CD14-positive monocyte (primary cell): ENCODE measurements around the gene ITGB2. TPM values are rescaled to one million over a fixed set of nuclear protein-coding genes. Genes with fewer than 3 reads are reported as not detected.
A peak's percentile ranks its signal among the peaks of the same experiment; 100 is the strongest.

ENCODE experiments used
- DNase-seq, 3 donors: peaks; one replicate each; pipeline ENCODE4 v3.0.0-alpha.2; 2011 to 2022
- H2AFZ ChIP-seq: 2 replicates; pipeline ENCODE4 v1.6.0; 2012; ENCODE audit warnings: mild to moderate bottlenecking, low read depth, low read length, inconsistent platforms; ENCODE audit not compliant: insufficient read depth, poor library complexity, severe bottlenecking
- H3K27ac ChIP-seq, 2 donors: 1 replicate in 1 of 2; 2 replicates in 1 of 2; pipeline ENCODE4 v1.5.1; 2012 to 2013; ENCODE audit warnings: low read length in 2 of 2, control low read depth in 1 of 2, inconsistent platforms in 1 of 2, low read depth in 1 of 2, mild to moderate bottlenecking in 1 of 2
- H3K27me3 ChIP-seq, 2 donors: one replicate each; pipeline versions ENCODE4 v1.6.0 to v1.6.1; 2011 to 2013; ENCODE audit warnings: low read length in 2 of 2; ENCODE audit not compliant: control insufficient read depth in 2 of 2, insufficient read depth in 2 of 2
- H3K36me3 ChIP-seq, 2 donors: replicated peaks in 1 of 2; 1 replicate in 1 of 2; 2 replicates in 1 of 2; pipeline versions ENCODE4 v1.5.1 to v1.6.1; 2012 to 2013; ENCODE audit warnings: low read length in 2 of 2, control low read depth in 1 of 2, inconsistent platforms in 1 of 2, mild to moderate bottlenecking in 1 of 2; ENCODE audit not compliant: insufficient read depth in 2 of 2, control insufficient read depth in 1 of 2
- H3K4me1 ChIP-seq, 2 donors: 1 replicate in 1 of 2; 2 replicates in 1 of 2; pipeline versions ENCODE4 v1.5.1 to v1.6.1; 2012 to 2013; ENCODE audit warnings: low read length in 2 of 2, control low read depth in 1 of 2, inconsistent platforms in 1 of 2, mild to moderate bottlenecking in 1 of 2, moderate library complexity in 1 of 2; ENCODE audit not compliant: insufficient read depth in 2 of 2, control insufficient read depth in 1 of 2
- H3K4me2 ChIP-seq: replicated peaks from 2 replicates; pipeline ENCODE3; 2012; ENCODE audit warnings: low read length, moderate library complexity, mild to moderate bottlenecking; ENCODE audit not compliant: poor library complexity, severe bottlenecking; ENCODE audit errors: extremely low read depth
- H3K4me3 ChIP-seq, 3 experiments: fragments of 200-600 bp in 1 of 3; sonication (generic) in 1 of 3; replicated peaks in 1 of 3; 1 replicate in 2 of 3; 2 replicates in 1 of 3; pipeline ENCODE4 v1.5.1; 2011 to 2013; ENCODE audit warnings: low read length in 3 of 3, mild to moderate bottlenecking in 3 of 3, control low read depth in 2 of 3, low read depth in 2 of 3, inconsistent platforms in 1 of 3, moderate library complexity in 1 of 3
- H3K79me2 ChIP-seq: 2 replicates; pipeline ENCODE4 v1.6.0; 2012; ENCODE audit warnings: mild to moderate bottlenecking, control low read depth, inconsistent platforms, low read length, moderate library complexity; ENCODE audit not compliant: insufficient read depth
- H3K9ac ChIP-seq: 2 replicates; pipeline ENCODE4 v1.6.0; 2017; ENCODE audit warnings: low read length, mild to moderate bottlenecking; ENCODE audit not compliant: insufficient read depth, poor library complexity, severe bottlenecking
- H3K9me3 ChIP-seq, 2 donors: replicated peaks in 1 of 2; 1 replicate in 1 of 2; 2 replicates in 1 of 2; pipeline versions ENCODE4 v1.5.1 to v1.6.1; 2012 to 2013; ENCODE audit warnings: low read length in 2 of 2, control low read depth in 1 of 2; ENCODE audit not compliant: control insufficient read depth in 1 of 2, insufficient read depth in 1 of 2
- H4K20me1 ChIP-seq: 2 replicates; pipeline ENCODE4 v1.6.0; 2012; ENCODE audit warnings: mild to moderate bottlenecking, low read length, control low read depth, moderate library complexity; ENCODE audit not compliant: insufficient read depth
- H3K27ac Mint-ChIP-seq, 7 donors: one replicate each; pipeline ENCODE4 v1.8.0; 2020; ENCODE audit warnings: mild to moderate bottlenecking in 7 of 7, mixed read lengths in 7 of 7, moderate library complexity in 6 of 7, inconsistent platforms in 2 of 7
- H3K27me3 Mint-ChIP-seq, 3 donors: one replicate each; pipeline ENCODE4 v1.8.0; 2021 to 2022; ENCODE audit warnings: low read depth in 3 of 3, mild to moderate bottlenecking in 3 of 3, mixed read lengths in 3 of 3, moderate library complexity in 3 of 3, inconsistent platforms in 1 of 3
- H3K36me3 Mint-ChIP-seq, 2 donors: one replicate each; pipeline ENCODE4 v1.8.0; 2020; ENCODE audit warnings: mixed read lengths in 2 of 2, inconsistent platforms in 1 of 2, mild to moderate bottlenecking in 1 of 2
- H3K4me1 Mint-ChIP-seq: one replicate; pipeline ENCODE4 v1.8.0; 2020; ENCODE audit warnings: mild to moderate bottlenecking, mixed read lengths
- H3K4me3 Mint-ChIP-seq, 2 donors: one replicate each; pipeline ENCODE4 v1.8.0; 2020; ENCODE audit warnings: mild to moderate bottlenecking in 2 of 2, mixed read lengths in 2 of 2, moderate library complexity in 1 of 2
- H3K9me3 Mint-ChIP-seq, 7 donors: one replicate each; pipeline ENCODE4 v1.8.0; 2020 to 2022; ENCODE audit warnings: mixed read lengths in 7 of 7, mild to moderate bottlenecking in 6 of 7, moderate library complexity in 6 of 7, inconsistent platforms in 2 of 7
- WGBS: methylation state at CpG from one replicate; pipeline ENCODE4 v1.1.5; 2013; ENCODE audit warnings: missing lambda C conversion rate; ENCODE audit not compliant: insufficient coverage; 5-methylcytosine and 5-hydroxymethylcytosine counted together
- intact Hi-C, 2 donors: fragments of 100-400 bp; cut with micrococcal nuclease; formaldehyde crosslinking; loops; one replicate each; pipeline versions ENCODE4 v1.15.0 to v1.15.1; 2023
- polyA plus RNA-seq, 3 donors: library from polyadenylated mRNA; depleted of rRNA in 1 of 3; unstranded in 2 of 3; stranded (reverse) in 1 of 3; fragments of 300-500 nt in 2 of 3; fragments of >200 nt in 1 of 3; fragmentation: Illumina TruSeq in 2 of 3; gene quantifications; 1 replicate in 2 of 3; 2 replicates in 1 of 3; pipeline ENCODE4 v1.2.3, GENCODE V29; 2012 to 2021
- TF ChIP-seq, protein P1 (sequence below): fragments of 200-600 bp; IDR thresholded peaks from one replicate; pipeline ENCODE4 v1.8.0; 2022; ENCODE audit warnings: antibody characterized with exemption, mild to moderate bottlenecking

ITGB2 gene
- polyA plus RNA-seq, 3 donors, result 1,470 to 1,628 (median 1,602) TPM

DNA sequence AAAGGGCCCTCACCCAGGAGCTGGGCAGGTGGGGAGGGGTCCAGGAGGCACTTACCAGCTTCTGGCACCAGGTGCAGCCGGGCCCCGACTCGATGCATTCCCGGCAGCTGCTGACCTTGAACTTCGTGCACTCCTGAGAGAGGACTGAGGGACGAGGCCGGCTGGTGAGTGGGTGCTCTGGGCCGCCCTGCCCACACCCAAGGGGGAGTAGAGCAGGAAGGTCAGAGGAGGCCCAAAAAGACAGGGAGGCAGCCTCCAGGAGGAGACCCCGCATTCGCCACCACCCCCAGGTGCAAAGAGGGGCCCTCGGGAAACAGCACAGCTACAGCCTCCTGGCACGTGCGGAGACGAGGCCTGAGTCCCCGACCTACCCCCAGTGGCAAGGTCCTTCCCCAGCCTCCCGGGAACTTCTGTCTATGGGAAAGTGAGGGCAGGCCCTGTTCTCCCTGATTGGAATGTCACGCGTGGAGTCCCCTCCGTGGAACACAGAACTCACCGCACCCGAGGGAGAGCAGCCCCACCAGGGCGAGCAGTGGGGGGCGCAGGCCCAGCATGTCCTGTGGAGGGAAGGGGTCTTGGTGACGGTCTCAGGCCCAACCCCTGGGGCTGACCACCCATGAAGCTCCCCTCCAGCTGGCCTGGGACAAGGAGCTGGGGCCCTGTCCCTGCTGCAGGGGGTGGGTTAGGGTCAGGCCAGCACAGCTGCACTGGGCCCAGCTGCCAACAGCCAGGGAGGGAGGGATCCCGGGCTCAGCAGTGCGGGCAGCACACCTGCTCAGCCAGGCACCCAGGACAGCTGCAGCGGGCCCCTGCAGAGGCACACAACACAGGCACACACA is 10.3 kb downstream of the ITGB2 start:
- Histone ChIP-seq H3K4me1 (peaks cover 98 to 100% of the 10 kb centered on the region in 2 donors), H2AFZ (no peak overlapping the region), H3K4me2 (peak overlapping the region; percentile 82), H4K20me1 (peaks cover 99% of the 10 kb centered on the region), H3K27me3 (no peaks in the 10 kb centered on the region), H3K9me3 (no peaks in the 10 kb centered on the region), H3K27ac (peak overlapping the region; percentile 69 to 81), H3K4me3 (peak overlapping the region in 1 of 3 experiments; percentile 98), H3K79me2 (peaks cover 98% of the 10 kb centered on the region), H3K9ac (no peak overlapping the region), H3K36me3 (peaks cover 47 to 50% of the 10 kb centered on the region in 2 donors)
- no peak for DNase-seq
- 91% methylated on average over 22 of the region's 27 CpGs for WGBS
- peaks cover 0 to 3% (median 2%) of the 10 kb centered on the region in 3 donors for H3K27me3 Mint-ChIP-seq
- H3K36me3 Mint-ChIP-seq, result peaks cover 34 to 59% of the 10 kb centered on the region in 2 donors
- H3K9me3 Mint-ChIP-seq, result peaks cover 0 to 2% (median 0%) of the 10 kb centered on the region in 7 donors
- H3K27ac Mint-ChIP-seq, result peak overlapping the region; percentile 80 to 93 (median 87)
- intact Hi-C loops, result loop anchor here in 1 of 2 donors (5.0 kb wide), 1 partner anchor 93 kb away; the partner anchor contains the start of gene SUMO3
- TF ChIP-seq, protein P1, sequence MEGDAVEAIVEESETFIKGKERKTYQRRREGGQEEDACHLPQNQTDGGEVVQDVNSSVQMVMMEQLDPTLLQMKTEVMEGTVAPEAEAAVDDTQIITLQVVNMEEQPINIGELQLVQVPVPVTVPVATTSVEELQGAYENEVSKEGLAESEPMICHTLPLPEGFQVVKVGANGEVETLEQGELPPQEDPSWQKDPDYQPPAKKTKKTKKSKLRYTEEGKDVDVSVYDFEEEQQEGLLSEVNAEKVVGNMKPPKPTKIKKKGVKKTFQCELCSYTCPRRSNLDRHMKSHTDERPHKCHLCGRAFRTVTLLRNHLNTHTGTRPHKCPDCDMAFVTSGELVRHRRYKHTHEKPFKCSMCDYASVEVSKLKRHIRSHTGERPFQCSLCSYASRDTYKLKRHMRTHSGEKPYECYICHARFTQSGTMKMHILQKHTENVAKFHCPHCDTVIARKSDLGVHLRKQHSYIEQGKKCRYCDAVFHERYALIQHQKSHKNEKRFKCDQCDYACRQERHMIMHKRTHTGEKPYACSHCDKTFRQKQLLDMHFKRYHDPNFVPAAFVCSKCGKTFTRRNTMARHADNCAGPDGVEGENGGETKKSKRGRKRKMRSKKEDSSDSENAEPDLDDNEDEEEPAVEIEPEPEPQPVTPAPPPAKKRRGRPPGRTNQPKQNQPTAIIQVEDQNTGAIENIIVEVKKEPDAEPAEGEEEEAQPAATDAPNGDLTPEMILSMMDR, result no peak
- H3K4me1 Mint-ChIP-seq, result peaks cover 88% of the 10 kb centered on the region
- H3K4me3 Mint-ChIP-seq, result no peak overlapping the region

DNA sequence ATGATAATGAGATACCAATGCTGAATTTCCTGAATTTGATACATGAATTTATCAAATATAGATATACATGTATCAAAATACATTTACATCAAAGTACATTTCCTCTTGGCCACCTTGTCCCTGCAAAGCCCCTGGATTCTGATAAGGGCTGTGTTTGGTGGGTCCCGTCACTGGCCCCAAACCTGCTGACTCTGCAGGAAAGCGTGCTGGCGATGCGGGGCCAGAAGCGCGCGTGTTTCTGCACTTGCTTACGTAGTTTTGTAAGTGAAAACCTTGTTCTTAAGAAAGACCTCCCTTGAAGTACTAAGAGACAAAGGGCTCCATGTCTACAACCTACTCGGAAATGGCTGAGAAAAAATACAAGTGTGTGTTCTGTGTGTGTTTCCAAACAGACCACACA is 11.0 kb downstream of the ITGB2 start:
- peak overlapping the region; percentile 73 to 93 (median 88) for H3K27ac Mint-ChIP-seq
- peaks cover 0 to 2% (median 0%) of the 10 kb centered on the region in 7 donors for H3K9me3 Mint-ChIP-seq
- peaks cover 98% of the 10 kb centered on the region for H3K79me2 ChIP-seq
- intact Hi-C loops, result loop anchor here in 1 of 2 donors (5.0 kb wide), 2 partner anchors 37 to 92 kb away; partner anchors contain the start of genes PTTG1IP and SUMO3
- H3K36me3 ChIP-seq, result peaks cover 54 to 58% of the 10 kb centered on the region in 2 donors
- no peak for DNase-seq
- H3K27me3 Mint-ChIP-seq, result peaks cover 0 to 3% (median 2%) of the 10 kb centered on the region in 3 donors
- no peak overlapping the region for H3K9ac ChIP-seq
- H3K9me3 ChIP-seq, result no peaks in the 10 kb centered on the region
- H2AFZ ChIP-seq, result no peak overlapping the region
- peaks cover 88% of the 10 kb centered on the region for H3K4me1 Mint-ChIP-seq
- H3K4me1 ChIP-seq, result peaks cover 99 to 100% of the 10 kb centered on the region in 2 donors
- no peak overlapping the region for H3K4me2 ChIP-seq
- H4K20me1 ChIP-seq, result peaks cover 99% of the 10 kb centered on the region
- no peak overlapping the region for H3K4me3 ChIP-seq
- no peaks in the 10 kb centered on the region for H3K27me3 ChIP-seq
- H3K4me3 Mint-ChIP-seq, result no peak overlapping the region
- WGBS, result 90% methylated on average over 8 of the region's 9 CpGs
- TF ChIP-seq, protein P1, result no peak
- peaks cover 36 to 63% of the 10 kb centered on the region in 2 donors for H3K36me3 Mint-ChIP-seq
- H3K27ac ChIP-seq, result peak overlapping the region; percentile 69 to 81
